HCT116 (cell line): ENCODE measurements around the gene PHOSPHO1. TPM values are rescaled to one million over a fixed set of nuclear protein-coding genes. Genes with fewer than 3 reads are reported as not detected.

Source experiments
- ATAC-seq: fragments of 200-7000 bp; cut with Tn5 transposase; 2 replicates; pipeline ENCODE4 v1.9.1; 2020; ENCODE audit warnings: mild to moderate bottlenecking, moderate library complexity
- BruUV-seq: library from RNA; stranded (reverse); fragments of 400-500 nt; replicated peaks from 2 replicates; lab custom pipeline; 2021; lab: Mats Ljungman, UMichigan
- CTCF ChIA-PET: fragments of 300-600 bp; sonication (Branson Sonifier 250); formaldehyde crosslinking; loops from one replicate; lab custom pipeline; 2021; ENCODE audit warnings: antibody characterized with exemption; lab: Charles Lee
- POLR2A ChIA-PET: fragments of 300-600, 350-600 bp; sonication (Branson Sonifier 250); formaldehyde crosslinking; loops from one replicate; lab custom pipeline; 2021; ENCODE audit warnings: antibody characterized with exemption; lab: Charles Lee
- RAD21 ChIA-PET, 2 experiments: fragments of 300-600 bp; sonication (Branson Sonifier 250); formaldehyde crosslinking; loops; one replicate each; lab custom pipeline; 2023; ENCODE audit warnings: low total read pairs in 2 of 2; ENCODE audit not compliant: uncharacterized antibody in 2 of 2, unreplicated experiment in 2 of 2, low non-redundant PET in 1 of 2; lab: Charles Lee
- DNase-seq: peaks from one replicate; pipeline ENCODE4 v3.0.0-alpha.2; 2010; ENCODE audit warnings: low read depth, low spot score
- H2AFZ ChIP-seq: fragments of 200-600 bp; shearing (Covaris generic), sonication (generic); 2 replicates; pipeline ENCODE4 v1.6.1; 2017; ENCODE audit warnings: low read depth, mixed run types, mixed read lengths, antibody characterized with exemption, low read length; ENCODE audit not compliant: poor library complexity, severe bottlenecking
- H3K27ac ChIP-seq: 2 replicates; pipeline ENCODE4 v1.5.1; 2012; ENCODE audit warnings: low read depth, low read length
- H3K27me3 ChIP-seq: fragments of 200-600 bp; sonication (generic); 2 replicates; pipeline ENCODE4 v1.6.1; 2016; ENCODE audit warnings: mixed run types, low read length, mixed read lengths; ENCODE audit not compliant: insufficient read depth
- H3K36me3 ChIP-seq, 2 experiments: fragments of 200-500 bp in 1 of 2; fragments of 200-600 bp in 1 of 2; sonication (Bioruptor generic) in 1 of 2; sonication (generic) in 1 of 2; 2 replicates each; pipeline versions ENCODE4 v1.5.1 to v1.6.1; 2014 to 2016; ENCODE audit warnings: low read length in 2 of 2, inconsistent platforms in 1 of 2, mixed read lengths in 1 of 2, mixed run types in 1 of 2; ENCODE audit not compliant: insufficient read depth in 2 of 2, control insufficient read depth in 1 of 2
- H3K4me1 ChIP-seq, 2 experiments: fragments of 200-600 bp in 1 of 2; sonication (generic) in 1 of 2; 2 replicates each; pipeline versions ENCODE4 v1.5.1 to v1.6.1; 2012 to 2017; ENCODE audit warnings: low read length in 2 of 2, inconsistent platforms in 1 of 2, mild to moderate bottlenecking in 1 of 2, mixed read lengths in 1 of 2, mixed run types in 1 of 2, moderate library complexity in 1 of 2; ENCODE audit not compliant: insufficient read depth in 2 of 2, control insufficient read depth in 1 of 2
- H3K4me2 ChIP-seq: fragments of 200-600 bp; sonication (generic); 2 replicates; pipeline ENCODE4 v1.6.1; 2017; ENCODE audit warnings: mixed run types, low read length, mixed read lengths
- H3K4me3 ChIP-seq, 2 experiments: fragments of 200-600 bp in 1 of 2; sonication (generic) in 1 of 2; replicated peaks in 1 of 2; 2 replicates each; pipeline ENCODE4 v1.5.1; 2011 to 2016; ENCODE audit warnings: low read length in 2 of 2, control low read depth in 1 of 2, low read depth in 1 of 2, mild to moderate bottlenecking in 1 of 2, mixed read lengths in 1 of 2, mixed run types in 1 of 2
- H3K79me2 ChIP-seq: fragments of 200-600 bp; sonication (generic); 2 replicates; pipeline ENCODE4 v1.6.1; 2017; ENCODE audit warnings: mild to moderate bottlenecking, mixed run types, low read length, moderate library complexity, mixed read lengths; ENCODE audit not compliant: insufficient read depth
- H3K9ac ChIP-seq: fragments of 200-600 bp; sonication (generic); 2 replicates; pipeline ENCODE4 v1.6.1; 2016; ENCODE audit warnings: low read length, mixed read lengths
- H3K9me2 ChIP-seq: fragments of 200-600 bp; sonication (generic), shearing (Covaris generic); 2 replicates; pipeline ENCODE4 v1.6.1; 2017; ENCODE audit warnings: mixed run types, mild to moderate bottlenecking, moderate library complexity; ENCODE audit not compliant: insufficient read depth
- H3K9me3 ChIP-seq, 2 experiments: fragments of 200-500 bp in 1 of 2; fragments of 200-600 bp in 1 of 2; sonication (Bioruptor generic) in 1 of 2; sonication (generic) in 1 of 2; 2 replicates each; pipeline ENCODE4 v1.6.1; 2014 to 2017; ENCODE audit warnings: low read length in 2 of 2, mixed read lengths in 2 of 2, inconsistent platforms in 1 of 2, low read depth in 1 of 2, mild to moderate bottlenecking in 1 of 2, mixed run types in 1 of 2, moderate library complexity in 1 of 2; ENCODE audit not compliant: control insufficient read depth in 1 of 2, insufficient read depth in 1 of 2
- H4K20me1 ChIP-seq: fragments of 200-600 bp; sonication (generic), shearing (Covaris generic); 2 replicates; pipeline ENCODE4 v1.6.1; 2017; ENCODE audit warnings: mixed run types, mild to moderate bottlenecking, moderate library complexity; ENCODE audit not compliant: insufficient read depth
- CBX3 ChIP-seq: IDR thresholded peaks from 2 replicates; pipeline ENCODE4 v1.6.1; 2012; ENCODE audit warnings: low read depth
- CEBPB ChIP-seq: IDR thresholded peaks from 2 replicates; pipeline ENCODE4 v1.6.1; 2012; ENCODE audit warnings: low read depth
- CTCF ChIP-seq, 3 experiments: fragments of 200-600 bp in 1 of 3; sonication (generic) in 1 of 3; IDR thresholded peaks in 2 of 3; conservative IDR thresholded peaks in 1 of 3; 2 replicates each; pipeline ENCODE4 v1.5.1; 2012 to 2017; ENCODE audit warnings: low read depth in 2 of 3, low read length in 2 of 3, antibody characterized with exemption in 1 of 3, borderline replicate concordance in 1 of 3, control low read depth in 1 of 3, mild to moderate bottlenecking in 1 of 3, mixed read lengths in 1 of 3, mixed run types in 1 of 3, moderate library complexity in 1 of 3; ENCODE audit not compliant: insufficient read depth in 1 of 3
- EGR1 ChIP-seq: IDR thresholded peaks from 2 replicates; pipeline ENCODE4 v1.6.1; 2012; ENCODE audit warnings: low read depth
- EZH2 ChIP-seq: fragments of 200-600 bp; sonication (generic); IDR thresholded peaks from 2 replicates; pipeline ENCODE4 v1.6.1; 2017; ENCODE audit warnings: antibody characterized with exemption, mixed run types
- EZH2phosphoT487 ChIP-seq: fragments of 200-600 bp; IDR thresholded peaks from 2 replicates; pipeline ENCODE4 v1.6.1; 2018; ENCODE audit warnings: antibody characterized with exemption, borderline replicate concordance
- JUND ChIP-seq: IDR thresholded peaks from 2 replicates; pipeline ENCODE4 v1.6.1; 2012
- MAX ChIP-seq: IDR thresholded peaks from 2 replicates; pipeline ENCODE4 v1.6.1; 2012
- POLR2A ChIP-seq: IDR thresholded peaks from 2 replicates; pipeline ENCODE4 v1.7.0; 2011; ENCODE audit warnings: borderline replicate concordance; ENCODE audit not compliant: insufficient read depth, insufficient read length; ENCODE audit errors: extremely low read depth
- POLR2AphosphoS5 ChIP-seq: IDR thresholded peaks from 2 replicates; pipeline ENCODE4 v1.6.1; 2011; ENCODE audit warnings: mild to moderate bottlenecking, low read depth, low read length, moderate library complexity
- RAD21 ChIP-seq: IDR thresholded peaks from 2 replicates; pipeline ENCODE4 v1.6.1; 2012; ENCODE audit warnings: low read depth, mild to moderate bottlenecking
- SIN3A ChIP-seq: IDR thresholded peaks from 2 replicates; pipeline ENCODE4 v1.6.1; 2012; ENCODE audit warnings: low read depth
- SP1 ChIP-seq: IDR thresholded peaks from 2 replicates; pipeline ENCODE4 v1.6.1; 2012; ENCODE audit warnings: low read depth
- TCF7L2 ChIP-seq: IDR thresholded peaks from 2 replicates; pipeline ENCODE4 v1.7.0; 2011; ENCODE audit warnings: borderline replicate concordance, inconsistent platforms; ENCODE audit not compliant: insufficient read depth, insufficient read length; ENCODE audit errors: extremely low read depth
- YY1 ChIP-seq: IDR thresholded peaks from 2 replicates; pipeline ENCODE4 v1.6.1; 2011; ENCODE audit warnings: low read length, low read depth, moderate library complexity, mild to moderate bottlenecking; ENCODE audit not compliant: insufficient replicate concordance; ENCODE audit errors: extremely low read depth
- ZBTB33 ChIP-seq: IDR thresholded peaks from 2 replicates; pipeline ENCODE4 v1.6.1; 2011; ENCODE audit warnings: mild to moderate bottlenecking, low read length, moderate library complexity; ENCODE audit not compliant: insufficient replicate concordance; ENCODE audit errors: extremely low read depth
- ZNF274 ChIP-seq: fragments of 200-500 bp; sonication (Bioruptor generic); IDR thresholded peaks from 2 replicates; pipeline ENCODE4 v1.6.1; 2014; ENCODE audit warnings: mild to moderate bottlenecking, low read depth, low read length, inconsistent platforms
- intact Hi-C: fragments of 100-400 bp; cut with micrococcal nuclease; formaldehyde crosslinking; loops from 2 replicates; pipeline ENCODE4 v1.10.0; 2022
- total RNA-seq: library from RNA; stranded (reverse); gene quantifications from one replicate; pipeline ENCODE4 v1.2.1, GENCODE V29; 2021; ENCODE audit not compliant: unreplicated experiment

PHOSPHO1 gene
- total RNA-seq, 1 experiment from 2014 or later, result 3.0 TPM

DNA sequence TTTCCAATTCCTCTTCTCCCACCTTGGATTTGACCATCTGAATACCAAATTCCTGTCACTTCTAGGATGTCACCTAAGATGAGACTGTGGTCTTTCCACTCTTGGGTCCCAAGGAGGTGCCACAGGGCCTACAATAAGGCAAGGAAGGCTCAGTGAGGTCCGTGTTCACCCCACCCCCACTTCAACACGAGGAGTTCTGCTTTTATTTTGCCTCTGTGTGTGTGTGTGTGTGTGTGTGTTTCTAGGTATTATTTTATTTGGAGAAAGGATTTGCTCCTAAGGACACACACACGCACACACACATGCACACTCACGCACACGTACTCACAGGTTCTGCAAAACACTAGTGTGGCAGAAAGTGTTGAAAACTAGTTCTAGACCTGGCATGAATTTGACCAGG, 24.5 kb upstream of the PHOSPHO1 start:
- no peaks in the 10 kb centered on the region for H4K20me1 ChIP-seq

More for the DNA sequence above, 24.5 kb upstream of the PHOSPHO1 start:
- no peak overlapping the region for H2AFZ ChIP-seq
- ChIA-PET CTCF (interaction anchor here (1.3 kb wide), 1 partner anchor 19 kb away, joined by 3 read pairs; no protein-coding TSS in a partner anchor), RAD21 (no interaction called here), POLR2A (no interaction called here)
- H3K27ac ChIP-seq, result no peak overlapping the region
- no peaks in the 10 kb centered on the region for H3K79me2 ChIP-seq
- H3K9me3 ChIP-seq, result no peaks in the 10 kb centered on the region
- intact Hi-C loops, result no loop called here
- no peak overlapping the region for H3K9ac ChIP-seq
- H3K4me2 ChIP-seq, result no peak overlapping the region
- DNase-seq, result no peak
- BruUV-seq, result no TSS peak
- no peaks in the 10 kb centered on the region for H3K9me2 ChIP-seq
- H3K4me3 ChIP-seq, result no peak overlapping the region
- H3K27me3 ChIP-seq, result no peaks in the 10 kb centered on the region
- peaks cover 13 to 17% of the 10 kb centered on the region in 2 experiments; a peak in 3 of 4 replicates for H3K4me1 ChIP-seq
- no peaks in the 10 kb centered on the region for H3K36me3 ChIP-seq
- TF ChIP-seq TCF7L2, result no peak
- no peak for TF ChIP-seq RAD21
- no peak for TF ChIP-seq POLR2A
- no peak for TF ChIP-seq ZBTB33
- no peak for TF ChIP-seq SIN3A
- TF ChIP-seq ZNF274, result no peak
- no peak for TF ChIP-seq CEBPB
- TF ChIP-seq POLR2AphosphoS5, result no peak
- no peak for TF ChIP-seq SP1
- no peak for TF ChIP-seq EZH2
- no peak for TF ChIP-seq EGR1
- TF ChIP-seq EZH2phosphoT487, result no peak
- TF ChIP-seq YY1, result no peak
- TF ChIP-seq JUND, result no peak
- no peak for TF ChIP-seq CTCF (IDR thresholded peaks at IDR 0.05 in 2 of 3, conservative IDR thresholded peaks at IDR 0.05 in 1 of 3; ENCODE audit: borderline replicate concordance in 1 of 3, insufficient read depth in 1 of 3, low read depth in 2 of 3, low read length in 2 of 3)
- no peak for TF ChIP-seq MAX
- no peak for TF ChIP-seq CBX3
- no peak for ATAC-seq
